ENCODE results near the gene HMCN2. TPM values are rescaled to one million over a fixed set of nuclear protein-coding genes. Genes with fewer than 3 reads are reported as not detected.

HMCN2 gene
- total RNA-seq, 4 donors from 2014 or later = 1.3 to 6.3 (median 3.5) TPM

DNA sequence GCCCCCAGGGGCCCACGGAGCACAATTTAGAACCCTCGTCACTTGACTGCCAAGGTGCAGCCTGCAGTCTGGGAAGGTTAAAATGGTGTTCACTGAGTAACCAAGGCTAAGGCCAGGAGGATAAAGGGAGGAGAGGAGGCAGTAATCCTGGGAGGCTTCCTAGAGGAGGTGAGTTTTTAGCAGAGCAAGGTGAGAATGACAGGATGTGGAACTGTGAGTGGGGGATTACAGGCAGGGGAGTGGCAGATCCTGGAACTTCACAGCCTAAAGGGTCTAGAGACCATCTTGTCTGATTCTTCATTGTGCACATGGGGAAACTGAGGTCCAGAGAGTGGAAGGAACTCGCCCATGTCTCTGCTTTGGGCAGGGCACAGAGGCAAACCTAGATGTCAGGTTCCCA is 136.7 kb downstream of the HMCN2 start:
- Histone ChIP-seq H3K4me1 (no peaks in the 10 kb centered on the region), H3K9me3 (no peaks in the 10 kb centered on the region), H3K36me3 (no peaks in the 10 kb centered on the region), H3K27me3 (no peaks in the 10 kb centered on the region), H3K27ac (no peak overlapping the region), H3K4me3 (no peak overlapping the region)
- DNase-seq (ENCODE audit: low spot score in 2 of 2) = no peak
- TF ChIP-seq POLR2AphosphoS5 (IDR thresholded peaks at IDR 0.05) (no peak), EP300 (IDR thresholded peaks at IDR 0.05) (no peak), POLR2A (IDR thresholded peaks at IDR 0.05) (no peak)
- TF ChIP-seq, protein P1, sequence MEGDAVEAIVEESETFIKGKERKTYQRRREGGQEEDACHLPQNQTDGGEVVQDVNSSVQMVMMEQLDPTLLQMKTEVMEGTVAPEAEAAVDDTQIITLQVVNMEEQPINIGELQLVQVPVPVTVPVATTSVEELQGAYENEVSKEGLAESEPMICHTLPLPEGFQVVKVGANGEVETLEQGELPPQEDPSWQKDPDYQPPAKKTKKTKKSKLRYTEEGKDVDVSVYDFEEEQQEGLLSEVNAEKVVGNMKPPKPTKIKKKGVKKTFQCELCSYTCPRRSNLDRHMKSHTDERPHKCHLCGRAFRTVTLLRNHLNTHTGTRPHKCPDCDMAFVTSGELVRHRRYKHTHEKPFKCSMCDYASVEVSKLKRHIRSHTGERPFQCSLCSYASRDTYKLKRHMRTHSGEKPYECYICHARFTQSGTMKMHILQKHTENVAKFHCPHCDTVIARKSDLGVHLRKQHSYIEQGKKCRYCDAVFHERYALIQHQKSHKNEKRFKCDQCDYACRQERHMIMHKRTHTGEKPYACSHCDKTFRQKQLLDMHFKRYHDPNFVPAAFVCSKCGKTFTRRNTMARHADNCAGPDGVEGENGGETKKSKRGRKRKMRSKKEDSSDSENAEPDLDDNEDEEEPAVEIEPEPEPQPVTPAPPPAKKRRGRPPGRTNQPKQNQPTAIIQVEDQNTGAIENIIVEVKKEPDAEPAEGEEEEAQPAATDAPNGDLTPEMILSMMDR (IDR thresholded peaks at IDR 0.05) = no peak
- 95% methylated on average over 3 of the region's 3 CpGs for WGBS

DNA sequence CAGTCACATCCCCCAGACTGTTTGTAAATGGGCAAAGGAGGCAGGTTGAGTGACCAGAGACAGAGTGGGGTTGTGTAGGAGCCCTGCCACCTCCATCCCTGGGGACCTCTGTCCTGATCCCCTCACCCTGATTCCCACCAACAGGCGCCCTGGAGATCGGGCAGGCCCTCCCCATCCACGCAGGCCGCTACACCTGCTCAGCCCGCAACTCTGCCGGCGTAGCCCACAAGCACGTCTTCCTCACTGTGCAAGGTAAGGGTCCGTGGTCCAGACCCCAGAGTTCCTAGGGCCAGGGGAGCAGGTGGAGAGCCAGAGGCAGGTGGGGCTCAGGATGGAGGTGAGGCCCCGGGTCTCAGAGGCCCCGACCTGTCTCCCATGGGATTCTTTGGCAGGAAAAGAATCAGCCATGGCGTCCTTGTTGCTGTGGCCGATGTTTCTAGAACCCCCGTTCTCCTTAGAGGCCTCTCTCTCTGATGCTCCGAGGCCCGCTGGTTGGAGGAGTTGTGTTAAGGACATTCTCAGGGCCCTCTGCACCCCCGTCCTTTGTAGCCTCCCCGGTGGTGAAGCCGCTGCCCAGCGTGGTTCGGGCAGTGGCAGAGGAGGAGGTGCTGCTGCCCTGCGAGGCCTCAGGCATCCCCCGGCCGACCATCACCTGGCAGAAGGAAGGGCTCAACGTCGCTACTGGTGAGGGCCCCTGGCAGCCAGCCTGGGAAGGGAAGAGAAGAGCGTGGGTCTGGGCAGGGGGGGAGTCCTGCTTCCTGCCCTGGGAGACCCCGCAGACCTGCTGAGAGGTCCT is 137.3 kb downstream of the HMCN2 start:
- Histone ChIP-seq H3K27me3 (no peaks in the 10 kb centered on the region), H3K4me1 (no peaks in the 10 kb centered on the region), H3K36me3 (no peaks in the 10 kb centered on the region), H3K4me3 (no peak overlapping the region), H3K27ac (no peak overlapping the region), H3K9me3 (no peaks in the 10 kb centered on the region)
- WGBS = 91% methylated on average over 23 of the region's 28 CpGs
- no peak for TF ChIP-seq EP300 (IDR thresholded peaks at IDR 0.05)
- no peak for TF ChIP-seq POLR2AphosphoS5 (IDR thresholded peaks at IDR 0.05)
- TF ChIP-seq, protein P1 (IDR thresholded peaks at IDR 0.05) = no peak
- no peak for TF ChIP-seq POLR2A (IDR thresholded peaks at IDR 0.05)
- no peak for DNase-seq (ENCODE audit: low spot score in 2 of 2)

DNA sequence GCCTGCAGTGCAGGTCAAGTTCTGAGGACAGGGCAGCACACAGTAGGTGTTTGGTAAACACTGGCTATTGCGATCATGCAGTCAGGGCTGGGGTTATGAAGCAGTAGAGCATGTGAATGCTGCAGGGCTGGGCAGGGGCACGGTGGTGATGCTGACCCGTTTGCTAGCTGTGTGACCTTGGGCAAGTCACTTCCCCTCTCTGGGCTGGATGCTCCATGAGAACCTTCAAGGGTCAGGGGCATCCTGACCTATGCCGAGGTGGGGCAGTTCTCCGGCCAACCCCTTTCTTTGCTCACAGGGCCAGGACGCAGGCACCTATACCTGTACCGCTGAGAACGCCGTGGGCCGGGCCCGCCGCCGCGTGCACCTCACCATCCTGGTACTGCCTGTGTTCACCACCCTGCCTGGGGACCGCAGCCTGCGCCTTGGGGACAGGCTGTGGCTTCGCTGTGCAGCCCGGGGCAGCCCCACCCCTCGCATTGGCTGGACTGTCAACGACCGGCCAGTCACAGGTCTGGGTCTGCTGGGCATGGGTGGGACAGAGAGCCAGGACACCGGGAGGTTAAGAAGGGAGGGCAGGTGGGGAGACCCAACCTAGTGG is 140.2 kb downstream of the HMCN2 start:
- Histone ChIP-seq H3K27me3 (no peaks in the 10 kb centered on the region), H3K4me3 (no peak overlapping the region), H3K36me3 (no peaks in the 10 kb centered on the region), H3K9me3 (no peaks in the 10 kb centered on the region), H3K27ac (no peak overlapping the region), H3K4me1 (no peaks in the 10 kb centered on the region)
- WGBS = 94% methylated on average over 17 of the region's 22 CpGs
- no peak for DNase-seq (ENCODE audit: low spot score in 2 of 2)
- TF ChIP-seq EP300 (IDR thresholded peaks at IDR 0.05) = no peak
- TF ChIP-seq, protein P1 (IDR thresholded peaks at IDR 0.05) = no peak
- TF ChIP-seq POLR2A (IDR thresholded peaks at IDR 0.05) = no peak
- TF ChIP-seq POLR2AphosphoS5 (IDR thresholded peaks at IDR 0.05) = no peak

DNA sequence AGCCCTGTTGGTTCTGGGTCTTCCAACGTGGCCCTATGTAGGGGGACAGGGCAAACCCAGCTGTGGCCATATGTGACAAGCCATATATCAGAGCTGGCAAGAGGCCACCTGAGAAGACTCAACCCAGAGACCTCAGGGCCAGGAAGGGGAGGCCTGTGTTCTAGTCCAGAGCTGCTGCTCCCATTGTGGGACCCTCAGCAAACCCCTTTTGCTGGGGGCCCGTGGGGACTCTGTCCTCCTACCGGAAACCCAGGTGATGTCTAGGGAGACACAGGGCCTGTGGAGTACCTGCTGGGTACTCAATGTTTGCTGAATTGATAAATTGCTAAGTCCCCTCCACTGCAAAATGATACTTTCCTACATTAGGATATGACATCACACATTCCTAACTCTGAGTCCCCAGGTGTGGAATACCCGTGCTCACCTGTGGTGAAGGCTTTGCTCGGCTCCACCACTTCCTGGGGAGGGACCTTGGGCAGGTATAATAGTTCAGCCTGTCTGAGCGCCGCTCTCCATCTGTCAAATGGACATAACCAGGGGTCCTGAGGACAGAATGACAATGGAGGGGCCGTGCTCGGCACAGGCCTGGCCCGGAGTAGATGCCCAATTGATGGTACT is 140.8 kb downstream of the HMCN2 start:
- WGBS = 85% methylated on average over 7 of the region's 10 CpGs
- no peak for DNase-seq (ENCODE audit: low spot score in 2 of 2)
- no peaks in the 10 kb centered on the region for H3K4me1 ChIP-seq
- TF ChIP-seq POLR2AphosphoS5 (IDR thresholded peaks at IDR 0.05) (no peak), POLR2A (IDR thresholded peaks at IDR 0.05) (no peak), EP300 (IDR thresholded peaks at IDR 0.05) (no peak)
- TF ChIP-seq, protein P1 (IDR thresholded peaks at IDR 0.05) = no peak
- no peaks in the 10 kb centered on the region for H3K9me3 ChIP-seq
- H3K36me3 ChIP-seq = no peaks in the 10 kb centered on the region
- no peak overlapping the region for H3K27ac ChIP-seq
- H3K27me3 ChIP-seq = no peaks in the 10 kb centered on the region
- no peak overlapping the region for H3K4me3 ChIP-seq

Measured in suprapubic skin (tissue), 4 donors.